NOMO-1 treated with DMSO at 0.1 percent for 48 hours (cell line): Measurements from ENCODE around the gene KRTAP10-6.
"Not testable (repeated sequence)": the region's sequence is repeated elsewhere in the genome, so short reads cannot be mapped to it uniquely, and the experiment has no call there.

ENCODE experiments used
- DNase-seq: peaks from one replicate; lab custom pipeline; 2025; ENCODE audit not compliant: unreplicated experiment; lab: John Stamatoyannopoulos, UW

The KRTAP10-6 gene, protein sequence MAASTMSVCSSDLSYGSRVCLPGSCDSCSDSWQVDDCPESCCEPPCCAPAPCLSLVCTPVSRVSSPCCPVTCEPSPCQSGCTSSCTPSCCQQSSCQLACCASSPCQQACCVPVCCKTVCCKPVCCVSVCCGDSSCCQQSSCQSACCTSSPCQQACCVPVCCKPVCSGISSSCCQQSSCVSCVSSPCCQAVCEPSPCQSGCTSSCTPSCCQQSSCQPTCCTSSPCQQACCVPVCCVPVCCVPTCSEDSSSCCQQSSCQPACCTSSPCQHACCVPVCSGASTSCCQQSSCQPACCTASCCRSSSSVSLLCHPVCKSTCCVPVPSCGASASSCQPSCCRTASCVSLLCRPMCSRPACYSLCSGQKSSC

GRCh38 chr21:44592446-44593311 is at the start of gene KRTAP10-6:
Gene KRTAP10-6, minus strand, starts transcription at chr21:44592505. Its CDS starts 21 bp downstream, at chr21:44592484.
- no peak for DNase-seq

DNA sequence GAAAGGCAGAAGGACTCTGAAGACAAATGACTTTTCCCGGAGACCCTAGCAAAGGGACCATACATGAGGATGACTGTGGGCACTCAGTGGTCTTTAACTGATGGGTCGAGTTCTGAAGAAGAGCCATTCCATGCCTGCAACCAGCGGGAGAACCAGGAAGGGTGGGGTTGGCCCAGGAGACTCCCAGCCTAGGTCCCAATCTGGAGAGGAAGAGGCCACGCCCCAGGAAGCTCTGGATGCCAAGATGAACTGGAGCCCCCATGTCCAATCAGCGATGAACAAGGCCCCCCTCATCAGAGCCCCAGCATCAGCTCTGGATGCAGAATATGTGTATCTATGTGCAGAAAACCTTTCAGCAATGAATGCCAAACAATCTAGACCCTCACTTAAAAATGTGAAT is 48.5 kb upstream of the KRTAP10-6 start:
- no peak for DNase-seq

DNA sequence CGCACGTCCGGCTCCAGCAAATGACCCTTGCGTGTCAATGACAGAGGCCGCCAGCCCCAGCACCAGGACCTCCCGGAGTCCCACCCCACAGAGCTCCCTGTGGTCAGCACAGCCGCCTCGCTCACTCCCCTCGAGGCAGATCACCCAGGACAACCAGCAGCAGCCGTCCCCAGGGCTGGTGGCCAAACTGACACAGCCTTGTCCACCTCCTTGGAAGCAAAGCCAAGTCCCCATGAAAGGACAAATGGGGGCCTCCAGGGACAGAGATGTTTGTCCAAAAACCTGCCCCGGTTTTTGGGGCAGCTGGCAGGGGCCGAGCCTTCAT is 47.0 kb upstream of the KRTAP10-6 start:
- DNase-seq = no peak

DNA sequence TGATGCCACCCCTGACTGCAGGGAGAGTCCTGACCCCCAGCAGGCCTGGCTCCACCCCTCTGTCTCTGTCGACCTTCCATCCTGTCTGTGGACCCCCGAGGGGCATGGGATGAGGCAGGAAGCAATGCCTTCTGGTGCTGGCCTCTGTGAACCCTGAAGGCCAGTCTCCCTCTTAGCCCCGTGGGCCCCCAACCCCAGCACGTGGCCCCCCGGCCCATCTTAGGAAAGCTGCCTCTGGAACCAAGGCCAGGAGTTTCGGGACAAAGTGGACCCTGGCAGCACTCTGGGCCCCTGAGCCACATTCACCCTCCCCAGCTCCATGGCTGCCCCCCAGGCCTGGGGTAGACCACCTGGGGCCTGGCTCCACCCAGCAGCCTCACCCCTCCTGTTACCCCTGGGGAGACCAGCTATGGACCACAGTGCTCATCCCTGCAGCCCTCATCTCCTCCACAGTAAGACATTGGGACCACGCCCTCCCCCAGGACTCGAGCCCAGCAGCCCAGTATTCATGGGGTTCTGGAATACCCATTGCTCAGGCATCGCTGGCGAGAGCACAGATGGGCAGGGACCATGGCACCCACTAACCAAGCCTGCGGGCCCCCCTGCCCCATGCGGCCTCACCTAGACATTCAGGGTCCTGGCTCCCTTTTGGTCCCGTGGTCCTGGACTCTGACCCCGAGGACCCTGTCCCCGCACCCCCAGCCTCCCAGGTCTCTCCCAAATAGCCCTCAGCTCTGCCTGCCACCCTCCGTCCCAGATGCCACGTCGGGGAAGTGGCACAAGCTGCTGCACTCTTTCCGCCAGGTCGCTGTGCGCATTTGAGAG is 46.4 kb upstream of the KRTAP10-6 start:
- DNase-seq = not testable (repeated sequence)

GRCh38 chr21:44637851-44638348 is 45.6 kb upstream of the KRTAP10-6 start:
- not testable (repeated sequence) for DNase-seq

DNA sequence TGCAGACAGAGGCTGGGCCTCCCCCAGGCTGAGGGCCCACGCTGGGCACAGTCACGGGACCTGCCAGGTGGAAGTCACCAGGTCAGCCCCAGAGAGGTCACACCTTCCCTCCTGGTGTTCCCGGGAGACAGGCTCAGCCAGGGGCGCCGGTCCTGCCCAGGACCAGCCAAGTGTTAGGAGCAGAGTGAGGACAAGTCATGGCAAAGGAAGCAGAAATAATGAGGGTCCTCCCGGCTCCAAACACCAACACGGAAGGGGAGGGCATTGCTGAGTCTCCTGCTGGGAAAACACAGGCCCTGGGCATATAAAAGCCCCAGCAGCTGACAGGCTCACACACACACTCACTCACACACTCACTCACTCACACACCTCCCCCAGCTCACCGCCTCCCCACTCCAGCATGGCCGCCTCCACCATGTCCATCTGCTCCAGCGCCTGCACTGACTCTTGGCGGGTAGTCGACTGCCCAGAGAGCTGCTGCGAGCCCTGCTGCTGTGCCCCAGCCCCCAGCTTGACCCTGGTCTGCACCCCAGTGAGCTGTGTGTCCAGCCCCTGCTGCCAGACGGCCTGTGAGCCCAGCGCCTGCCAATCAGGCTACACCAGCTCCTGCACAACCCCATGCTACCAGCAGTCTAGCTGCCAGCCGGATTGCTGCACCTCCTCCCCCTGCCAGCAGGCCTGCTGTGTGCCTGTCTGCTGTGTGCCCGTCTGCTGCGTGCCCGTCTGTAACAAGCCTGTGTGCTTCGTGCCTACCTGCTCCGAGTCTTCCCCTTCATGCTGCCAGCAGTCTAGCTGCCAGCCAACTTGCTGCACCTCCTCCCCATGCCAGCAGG is 44.9 kb upstream of the KRTAP10-6 start, which contains the start of gene KRTAP10-10:
TSS of gene KRTAP10-10 (plus strand) at position 339 of the 833 bp plus-strand sequence. CDS start at position 401, 62 bp downstream.
- DNase-seq = no peak

GRCh38 chr21:44636209-44637017 is 44.1 kb upstream of the KRTAP10-6 start:
- DNase-seq = no peak

- no peak for DNase-seq
Measured at GRCh38 chr21:44632067-44632466, 39.8 kb upstream of the KRTAP10-6 start.

DNA sequence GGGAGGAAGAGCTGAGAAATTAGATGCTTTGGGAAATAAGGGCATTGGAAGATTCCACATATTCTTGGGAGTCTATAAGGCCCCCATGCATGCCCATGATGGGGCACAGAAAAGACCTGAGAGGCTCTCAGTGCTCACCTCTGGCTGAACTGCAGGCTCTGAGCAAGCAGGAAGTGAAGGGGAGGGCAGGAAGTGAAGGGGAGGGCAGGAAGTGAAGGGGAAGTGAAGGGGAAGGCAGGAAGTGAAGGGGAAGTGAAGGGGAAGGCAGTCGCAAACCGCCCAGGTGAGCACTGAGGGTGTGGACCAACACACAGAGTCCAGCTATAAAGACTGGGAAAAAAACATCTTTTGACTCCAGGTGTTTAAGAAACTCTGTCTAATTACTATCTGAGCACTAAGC is 38.1 kb upstream of the KRTAP10-6 start:
- DNase-seq = no peak

GRCh38 chr21:44628707-44629391 is 36.5 kb upstream of the KRTAP10-6 start:
- DNase-seq = no peak

- DNase-seq = not testable (repeated sequence)
Measured at GRCh38 chr21:44627831-44628233, 35.5 kb upstream of the KRTAP10-6 start.

DNA sequence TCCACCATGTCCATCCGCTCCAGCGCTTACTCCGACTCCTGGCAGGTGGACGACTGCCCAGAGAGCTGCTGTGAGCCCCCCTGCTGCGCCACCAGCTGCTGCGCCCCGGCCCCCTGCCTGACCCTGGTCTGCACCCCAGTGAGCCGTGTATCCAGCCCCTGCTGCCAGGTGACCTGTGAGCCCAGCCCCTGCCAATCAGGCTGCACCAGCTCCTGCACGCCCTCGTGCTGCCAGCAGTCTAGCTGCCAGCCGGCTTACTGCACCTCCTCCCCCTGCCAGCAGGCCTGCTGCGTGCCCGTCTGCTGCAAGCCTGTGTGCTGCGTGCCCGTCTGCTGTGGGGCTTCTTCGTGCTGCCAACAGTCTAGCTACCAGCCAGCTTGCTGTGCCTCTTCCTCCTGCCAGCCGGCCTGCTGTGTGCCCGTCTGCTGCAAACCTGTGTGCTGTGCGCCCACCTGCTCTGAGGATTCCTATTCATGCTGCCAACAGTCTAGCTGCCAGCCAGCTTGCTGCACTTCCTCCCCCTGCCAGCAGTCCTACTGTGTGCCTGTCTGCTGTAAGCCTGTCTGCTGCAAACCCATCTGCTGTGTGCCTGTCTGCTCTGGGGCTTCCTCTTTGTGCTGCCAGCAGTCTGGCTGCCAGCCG is 35.0 kb upstream of the KRTAP10-6 start:
- DNase-seq = not testable (repeated sequence)

DNA sequence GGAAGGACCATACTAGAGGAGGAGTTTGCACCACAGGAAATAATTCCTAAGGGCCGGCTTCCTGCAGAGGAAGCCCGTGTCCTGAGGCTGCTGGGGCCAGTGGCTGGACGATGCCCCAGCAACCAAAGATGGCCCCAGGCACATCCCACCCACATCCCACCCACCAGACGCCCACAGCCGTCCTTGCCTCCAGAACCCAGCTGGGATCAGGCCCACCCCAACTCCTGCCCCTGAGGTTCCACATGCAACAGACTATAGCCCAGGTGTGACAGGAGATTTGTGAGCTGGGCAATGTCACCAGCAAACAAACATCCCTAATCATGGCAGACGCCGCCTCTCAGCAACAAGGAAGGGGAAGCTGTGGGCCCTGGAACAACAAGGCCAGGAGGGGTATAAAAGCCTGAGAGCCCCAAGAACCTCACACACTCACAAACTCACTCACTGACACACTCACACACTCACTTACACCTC is 34.4 kb upstream of the KRTAP10-6 start, which contains the start of gene KRTAP10-9:
TSS of gene KRTAP10-9 (plus strand) at position 421 of the 471 bp plus-strand sequence. CDS start 79 bp downstream, outside the sequence.
- DNase-seq = no peak

- DNase-seq = no peak
Measured at GRCh38 chr21:44626262-44626661, 34.0 kb upstream of the KRTAP10-6 start.

DNA sequence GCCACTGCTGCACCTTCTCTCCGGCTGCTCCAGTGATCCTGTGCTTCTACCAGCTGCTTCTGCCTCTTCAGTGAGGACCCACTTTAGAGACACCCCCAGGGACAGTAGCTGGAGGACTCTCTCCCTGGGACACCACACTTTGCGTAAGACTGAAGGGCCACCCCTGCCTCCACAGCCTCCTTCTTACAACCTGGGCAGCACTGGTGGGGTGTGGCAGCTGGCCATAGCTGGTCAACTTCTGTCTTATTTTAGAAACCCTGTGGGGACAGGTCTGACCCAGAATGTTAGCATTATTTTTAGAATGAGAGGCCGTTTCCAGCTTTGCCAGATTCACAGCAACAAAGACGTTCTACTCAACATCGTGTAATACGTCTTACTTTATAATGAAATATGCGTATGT is 33.5 kb upstream of the KRTAP10-6 start:
- DNase-seq = no peak

GRCh38 chr21:44623575-44623974 is 31.3 kb upstream of the KRTAP10-6 start:
- DNase-seq = no peak

DNA sequence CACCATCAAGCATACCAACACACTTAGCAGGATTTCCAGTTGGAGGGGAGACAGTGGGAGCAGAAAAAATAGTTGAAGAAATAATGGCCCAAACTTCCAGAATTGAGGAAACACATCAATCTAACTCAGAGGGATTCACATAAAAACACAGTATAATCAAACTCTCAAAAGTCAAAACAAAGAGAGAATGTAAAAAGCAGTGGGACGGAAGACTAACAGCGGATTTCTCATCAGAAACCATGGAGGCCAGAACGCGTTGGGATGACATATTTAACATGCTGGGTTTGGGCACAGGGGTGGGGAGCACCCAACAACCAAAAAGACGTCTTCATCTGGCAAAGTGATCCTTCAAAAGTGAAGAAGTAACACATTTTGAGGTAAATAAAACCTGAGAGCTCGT is 27.6 kb upstream of the KRTAP10-6 start:
- no peak for DNase-seq

GRCh38 chr21:44618909-44619308 is 26.6 kb upstream of the KRTAP10-6 start:
- no peak for DNase-seq
